GM06990 (cell line): ENCODE results near the gene ERP44.

Source experiments
- DNase-seq: peaks from one replicate; pipeline ENCODE4 v3.0.0-alpha.2; 2011; ENCODE audit not compliant: insufficient read length; ENCODE audit errors: extremely low read depth
- H3K27me3 ChIP-seq: replicated peaks from 2 replicates; pipeline ENCODE4 v1.6.0; 2011; ENCODE audit warnings: low read length; ENCODE audit not compliant: control insufficient read depth, insufficient read depth
- H3K36me3 ChIP-seq: 2 replicates; pipeline ENCODE4 v1.5.1; 2011; ENCODE audit warnings: low read length; ENCODE audit not compliant: control insufficient read depth, insufficient read depth
- H3K4me3 ChIP-seq: replicated peaks from 2 replicates; pipeline ENCODE4 v1.5.1; 2011; ENCODE audit warnings: low read depth, mild to moderate bottlenecking, control low read depth, low read length
- TF ChIP-seq, protein P1 (sequence below): IDR thresholded peaks from 2 replicates; pipeline ENCODE4 v1.5.1; 2011; ENCODE audit warnings: low read length, control low read depth, mild to moderate bottlenecking, inconsistent platforms; ENCODE audit not compliant: insufficient read depth, poor library complexity, severe bottlenecking

Gene ERP44

DNA sequence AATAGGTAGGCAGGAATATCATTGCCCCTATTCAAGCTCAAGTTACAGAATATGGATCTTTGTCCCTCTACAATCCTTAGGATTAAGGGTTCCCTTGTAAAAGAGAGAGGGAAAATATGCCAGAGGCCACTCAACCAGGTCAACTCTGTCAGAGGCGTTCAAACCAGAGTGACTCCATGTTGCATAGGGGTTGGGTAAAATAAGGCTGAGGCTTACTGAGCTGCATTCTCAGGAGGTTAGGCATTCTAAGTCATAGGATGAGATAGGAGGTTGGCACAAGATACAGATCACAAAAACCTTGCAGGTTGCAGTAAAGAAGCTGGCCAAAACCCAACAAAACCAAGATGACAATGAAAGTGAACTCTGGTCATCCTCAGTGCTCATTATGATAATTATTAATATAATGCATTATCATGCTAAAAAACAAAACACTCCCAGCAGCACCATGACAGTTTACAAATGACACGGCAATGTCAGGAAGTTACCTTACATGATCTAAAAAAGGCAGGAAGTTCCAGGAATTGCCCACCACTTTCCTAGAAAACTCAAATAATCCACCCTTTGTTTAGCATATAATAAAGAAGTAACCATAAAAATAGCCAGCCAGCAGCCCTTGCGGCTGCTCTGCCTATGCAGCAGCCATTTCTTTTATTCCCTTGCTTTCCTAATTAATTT, 64.8 kb downstream of the ERP44 start:
- no peak for DNase-seq
- H3K36me3 ChIP-seq: peaks cover 2% of the 10 kb centered on the region
- TF ChIP-seq, protein P1, sequence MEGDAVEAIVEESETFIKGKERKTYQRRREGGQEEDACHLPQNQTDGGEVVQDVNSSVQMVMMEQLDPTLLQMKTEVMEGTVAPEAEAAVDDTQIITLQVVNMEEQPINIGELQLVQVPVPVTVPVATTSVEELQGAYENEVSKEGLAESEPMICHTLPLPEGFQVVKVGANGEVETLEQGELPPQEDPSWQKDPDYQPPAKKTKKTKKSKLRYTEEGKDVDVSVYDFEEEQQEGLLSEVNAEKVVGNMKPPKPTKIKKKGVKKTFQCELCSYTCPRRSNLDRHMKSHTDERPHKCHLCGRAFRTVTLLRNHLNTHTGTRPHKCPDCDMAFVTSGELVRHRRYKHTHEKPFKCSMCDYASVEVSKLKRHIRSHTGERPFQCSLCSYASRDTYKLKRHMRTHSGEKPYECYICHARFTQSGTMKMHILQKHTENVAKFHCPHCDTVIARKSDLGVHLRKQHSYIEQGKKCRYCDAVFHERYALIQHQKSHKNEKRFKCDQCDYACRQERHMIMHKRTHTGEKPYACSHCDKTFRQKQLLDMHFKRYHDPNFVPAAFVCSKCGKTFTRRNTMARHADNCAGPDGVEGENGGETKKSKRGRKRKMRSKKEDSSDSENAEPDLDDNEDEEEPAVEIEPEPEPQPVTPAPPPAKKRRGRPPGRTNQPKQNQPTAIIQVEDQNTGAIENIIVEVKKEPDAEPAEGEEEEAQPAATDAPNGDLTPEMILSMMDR: no peak

DNA sequence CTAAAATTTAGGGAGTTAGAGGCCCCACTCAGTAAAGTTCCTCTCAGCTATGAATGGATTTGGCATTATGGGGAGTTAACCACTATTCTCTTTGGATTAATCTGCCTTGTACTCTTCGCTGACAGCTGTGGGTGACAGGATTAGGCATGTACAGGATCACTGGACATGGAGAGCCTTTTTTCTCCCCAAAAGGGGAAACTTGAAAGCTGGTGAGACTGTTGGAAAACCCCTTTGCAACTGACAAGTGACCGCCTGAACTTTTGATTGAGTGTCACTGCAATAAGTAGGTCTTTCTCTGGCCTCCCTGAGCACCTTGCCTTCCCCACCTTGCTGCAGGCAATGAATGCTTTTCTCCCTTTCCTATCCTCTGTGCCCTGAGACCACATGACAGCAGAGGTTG, 68.3 kb downstream of the ERP44 start:
- no peaks in the 10 kb centered on the region for H3K27me3 ChIP-seq
- TF ChIP-seq, protein P1: no peak
- H3K36me3 ChIP-seq: no peaks in the 10 kb centered on the region; the same call in none of the 2 replicates
- no peak for DNase-seq
- no peak overlapping the region for H3K4me3 ChIP-seq

More for the DNA sequence above, 64.8 kb downstream of the ERP44 start:
- no peaks in the 10 kb centered on the region for H3K27me3 ChIP-seq
- H3K4me3 ChIP-seq: no peak overlapping the region

DNA sequence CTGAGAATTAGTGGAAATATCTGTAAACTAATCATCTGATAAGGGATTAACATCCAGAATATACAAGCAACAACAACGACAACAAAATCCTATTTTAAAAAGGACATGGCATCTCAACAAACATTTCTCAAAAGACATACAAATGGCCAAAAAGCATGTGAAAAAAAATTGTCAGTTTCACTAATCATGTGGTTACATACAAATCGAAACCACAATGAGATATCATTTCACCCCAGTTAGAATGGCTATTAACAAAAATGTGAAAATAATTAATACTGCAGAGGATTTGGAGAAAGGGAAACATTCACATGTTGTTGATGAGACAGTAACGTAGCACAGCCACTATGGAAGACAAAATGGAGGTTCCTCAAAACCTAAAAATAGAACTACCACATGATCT, 69.5 kb downstream of the ERP44 start:
- TF ChIP-seq, protein P1: no peak
- no peaks in the 10 kb centered on the region; the same call in none of the 2 replicates for H3K36me3 ChIP-seq
- no peak for DNase-seq
- H3K27me3 ChIP-seq: no peaks in the 10 kb centered on the region
- H3K4me3 ChIP-seq: no peak overlapping the region

DNA sequence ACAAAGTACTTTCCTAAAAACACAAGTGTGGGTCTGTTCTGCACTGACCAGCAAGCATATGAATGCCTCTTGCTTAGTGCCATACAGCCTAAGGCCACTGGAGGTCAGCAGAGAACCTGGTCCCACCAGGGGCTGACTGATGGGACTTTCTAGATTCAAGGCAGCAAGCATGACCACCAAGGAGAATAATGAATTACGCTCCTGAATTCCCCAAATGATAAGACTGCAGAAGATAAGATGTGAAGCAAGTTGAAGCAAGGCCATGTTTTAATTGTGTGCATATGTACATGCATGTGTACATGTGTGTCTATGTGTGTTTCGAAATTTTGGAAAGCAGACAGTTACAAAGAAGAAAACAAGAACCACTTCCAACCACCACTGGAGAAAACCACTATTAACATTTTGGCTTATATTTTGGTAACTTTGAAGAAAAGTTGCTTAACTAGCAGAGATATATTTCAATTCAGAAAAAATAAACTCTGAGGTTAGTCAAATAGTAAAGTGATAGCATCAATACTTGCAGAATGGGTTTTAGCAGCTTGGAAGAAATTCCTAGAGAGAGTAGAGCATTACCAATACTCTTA, 70.5 kb downstream of the ERP44 start:
- no peaks in the 10 kb centered on the region; the same call in 1 of the 2 replicates for H3K36me3 ChIP-seq
- no peaks in the 10 kb centered on the region for H3K27me3 ChIP-seq
- TF ChIP-seq, protein P1: peak; percentile 96
- peak; percentile 54 for DNase-seq
- no peak overlapping the region for H3K4me3 ChIP-seq

DNA sequence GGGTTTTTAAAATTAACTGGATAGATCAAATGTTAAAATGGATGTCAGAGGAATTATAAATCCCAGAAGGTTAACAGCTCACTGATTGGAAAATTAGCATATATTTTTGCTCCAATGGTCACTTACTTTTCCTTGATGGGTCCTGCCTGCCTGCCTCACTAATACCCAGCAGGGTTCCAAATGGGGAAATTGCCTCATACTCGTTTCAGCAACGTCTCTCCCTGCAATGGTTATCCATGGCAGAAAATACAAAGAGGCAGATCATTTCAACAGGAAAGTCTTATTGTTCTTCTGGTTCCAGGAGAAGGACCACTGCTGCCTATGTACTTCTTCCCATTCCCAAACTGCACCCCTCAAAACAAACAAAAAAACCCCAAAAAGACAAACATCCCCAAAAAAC, 71.3 kb downstream of the ERP44 start:
- H3K27me3 ChIP-seq: no peaks in the 10 kb centered on the region
- TF ChIP-seq, protein P1: no peak
- no peaks in the 10 kb centered on the region; the same call in 1 of the 2 replicates for H3K36me3 ChIP-seq
- no peak overlapping the region for H3K4me3 ChIP-seq
- no peak for DNase-seq
